ENCODE data around the gene SPEF2. TPM values are rescaled to one million over a fixed set of nuclear protein-coding genes. Genes with fewer than 3 reads are reported as not detected.

The SPEF2 gene
- total and polyA plus RNA-seq, 8 donors = 1.5 to 25.4 (median 3.8) TPM

GRCh38 chr5:35861718-35862117 is 244.1 kb downstream of the SPEF2 start:
- TF ChIP-seq POLR2AphosphoS5 (IDR thresholded peaks at IDR 0.05) = no peak
- no peak for TF ChIP-seq EP300 (IDR thresholded peaks at IDR 0.05)
- no peak for TF ChIP-seq POLR2A (IDR thresholded peaks at IDR 0.05)
- TF ChIP-seq, protein P1, sequence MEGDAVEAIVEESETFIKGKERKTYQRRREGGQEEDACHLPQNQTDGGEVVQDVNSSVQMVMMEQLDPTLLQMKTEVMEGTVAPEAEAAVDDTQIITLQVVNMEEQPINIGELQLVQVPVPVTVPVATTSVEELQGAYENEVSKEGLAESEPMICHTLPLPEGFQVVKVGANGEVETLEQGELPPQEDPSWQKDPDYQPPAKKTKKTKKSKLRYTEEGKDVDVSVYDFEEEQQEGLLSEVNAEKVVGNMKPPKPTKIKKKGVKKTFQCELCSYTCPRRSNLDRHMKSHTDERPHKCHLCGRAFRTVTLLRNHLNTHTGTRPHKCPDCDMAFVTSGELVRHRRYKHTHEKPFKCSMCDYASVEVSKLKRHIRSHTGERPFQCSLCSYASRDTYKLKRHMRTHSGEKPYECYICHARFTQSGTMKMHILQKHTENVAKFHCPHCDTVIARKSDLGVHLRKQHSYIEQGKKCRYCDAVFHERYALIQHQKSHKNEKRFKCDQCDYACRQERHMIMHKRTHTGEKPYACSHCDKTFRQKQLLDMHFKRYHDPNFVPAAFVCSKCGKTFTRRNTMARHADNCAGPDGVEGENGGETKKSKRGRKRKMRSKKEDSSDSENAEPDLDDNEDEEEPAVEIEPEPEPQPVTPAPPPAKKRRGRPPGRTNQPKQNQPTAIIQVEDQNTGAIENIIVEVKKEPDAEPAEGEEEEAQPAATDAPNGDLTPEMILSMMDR (IDR thresholded peaks at IDR 0.05) = no peak
- no peak overlapping the region for H3K27ac ChIP-seq
- 71 to 80% (median 75%) methylated on average over 1 of the region's 1 CpG for WGBS, 5 donors
- no peaks in the 10 kb centered on the region for H3K27me3 ChIP-seq
- H3K4me1 ChIP-seq = no peaks in the 10 kb centered on the region
- no peak for DNase-seq
- no peaks in the 10 kb centered on the region for H3K9me3 ChIP-seq
- H3K4me3 ChIP-seq = peak overlapping the region in 1 of 4 donors; percentile 0
- H3K36me3 ChIP-seq = no peaks in the 10 kb centered on the region
- intact Hi-C loops (cut with DNase I; ENCODE audit: low total_unique reads) = no loop called here

GRCh38 chr5:35862126-35862525 is 244.5 kb downstream of the SPEF2 start:
- Histone ChIP-seq H3K36me3 (no peaks in the 10 kb centered on the region), H3K4me1 (no peaks in the 10 kb centered on the region), H3K27ac (no peak overlapping the region), H3K27me3 (no peaks in the 10 kb centered on the region), H3K4me3 (peak overlapping the region in 1 of 4 donors; percentile 0), H3K9me3 (no peaks in the 10 kb centered on the region)
- DNase-seq = no peak
- 67 to 73% (median 69%) methylated on average over 2 of the region's 2 CpGs for WGBS, 5 donors
- TF ChIP-seq POLR2AphosphoS5 (IDR thresholded peaks at IDR 0.05) = no peak
- no peak for TF ChIP-seq EP300 (IDR thresholded peaks at IDR 0.05)
- intact Hi-C loops (cut with DNase I; ENCODE audit: low total_unique reads) = no loop called here

DNA sequence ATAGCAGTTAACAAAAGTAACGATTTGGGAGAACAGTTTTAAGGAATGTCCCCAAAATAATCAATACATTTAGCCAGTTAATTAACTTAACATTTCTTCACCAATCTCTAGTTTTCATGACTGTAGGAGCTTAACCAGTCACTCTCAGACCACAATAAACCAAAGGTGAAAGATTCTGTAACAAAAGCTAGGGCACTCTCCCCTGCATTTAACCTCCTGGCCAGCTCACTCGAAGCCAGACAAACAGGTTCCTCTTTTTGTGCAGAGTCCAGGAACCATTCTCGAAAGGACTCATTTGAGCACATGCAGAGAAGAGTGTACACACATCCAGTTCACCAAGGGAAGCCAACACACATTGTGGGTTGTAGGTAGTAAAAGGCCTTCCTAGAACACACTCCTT is 245.5 kb downstream of the SPEF2 start:
- DNase-seq = peak in 1 of 2 donors; percentile 40
- Histone ChIP-seq H3K4me3 (peak overlapping the region in 1 of 4 donors; percentile 0), H3K4me1 (no peaks in the 10 kb centered on the region), H3K27me3 (no peaks in the 10 kb centered on the region), H3K9me3 (no peaks in the 10 kb centered on the region), H3K27ac (no peak overlapping the region), H3K36me3 (no peaks in the 10 kb centered on the region)
- intact Hi-C loops (cut with DNase I; ENCODE audit: low total_unique reads) = no loop called here
- WGBS, 5 donors = 43 to 50% (median 46%) methylated on average over 3 of the region's 3 CpGs
- TF ChIP-seq, protein P1 (IDR thresholded peaks at IDR 0.05) = no peak
- TF ChIP-seq EP300 (IDR thresholded peaks at IDR 0.05) (no peak), POLR2A (IDR thresholded peaks at IDR 0.05) (no peak), POLR2AphosphoS5 (IDR thresholded peaks at IDR 0.05) (no peak)

Small RNAs within 50 kb of the gene (small RNA-seq; reads per million reads assigned to genes)
- 0 reads per million in 4 donors for gene RNU7-130P

Other genes with a start within 250 kb of the SPEF2 start
- gene IL7R, start 239.0 kb downstream of the SPEF2 start, total RNA-seq = 100 to 1,000 TPM in 1 of 5 donors, 10 to 100 TPM in 2, 1 to 10 TPM in 2; 2.3 to 124 (median 20.7) TPM
- gene IL7R, start 239.0 kb downstream of the SPEF2 start, polyA plus RNA-seq = 1 to 10 TPM; 2.2 to 7.5 (median 2.3) TPM